Esophagus squamous epithelium (tissue), 5 donors: ENCODE data around the gene SPACA5. TPM values are rescaled to one million over a fixed set of nuclear protein-coding genes. Genes with fewer than 3 reads are reported as not detected.

Experiments used
- DNase-seq: peaks from one replicate; lab custom pipeline; 2025; lab: John Stamatoyannopoulos, UW
- H3K27ac ChIP-seq, 4 donors: fragments of 200-600 bp; sonication (generic); one replicate each; pipeline ENCODE4 v1.5.1; 2016 to 2019; ENCODE audit warnings: mild to moderate bottlenecking in 1 of 4
- H3K27me3 ChIP-seq, 4 donors: fragments of 200-600 bp; sonication (generic); 1 replicate in 3 of 4; 2 replicates in 1 of 4; pipeline versions ENCODE4 v1.5.1 to v1.6.0; 2017 to 2021; ENCODE audit warnings: antibody characterized with exemption in 1 of 4
- H3K36me3 ChIP-seq, 3 donors: fragments of 200-600 bp; sonication (generic); one replicate each; pipeline ENCODE4 v1.5.1; 2016 to 2019
- H3K4me1 ChIP-seq, 3 donors: fragments of 200-600 bp; sonication (generic); one replicate each; pipeline ENCODE4 v1.5.1; 2017 to 2019
- H3K4me3 ChIP-seq, 4 donors: fragments of 200-600 bp; sonication (generic); 1 replicate in 3 of 4; 2 replicates in 1 of 4; pipeline ENCODE4 v1.5.1; 2016 to 2019; ENCODE audit warnings: mild to moderate bottlenecking in 2 of 4, moderate library complexity in 1 of 4
- H3K9me3 ChIP-seq, 3 donors: fragments of 200-600 bp; sonication (generic); one replicate each; pipeline ENCODE4 v1.5.1; 2016 to 2019
- POLR2A ChIP-seq, 4 donors: fragments of 450-650 bp; IDR thresholded peaks; one replicate each; pipeline ENCODE4 v1.6.1; 2017; ENCODE audit warnings: antibody characterized with exemption in 4 of 4, mild to moderate bottlenecking in 4 of 4, moderate library complexity in 3 of 4
- WGBS, 2 donors: methylation state at CpG; one replicate each; pipeline ENCODE4 v1.1.5; 2018; 5-methylcytosine and 5-hydroxymethylcytosine counted together
- intact Hi-C: fragments of 100-400 bp; cut with DNase I; formaldehyde crosslinking; loops from one replicate; pipeline ENCODE4 v1.15.0; 2022
- total RNA-seq, 4 donors: library from RNA; depleted of rRNA; stranded (reverse); fragments of >200 nt; gene quantifications; one replicate each; pipeline ENCODE4 v1.1.0, GENCODE V29; 2016
- TF ChIP-seq, protein P1 (sequence below), 6 experiments: fragments of 450-650 bp in 4 of 6; fragments of 200-600 bp in 2 of 6; sonication (generic) in 2 of 6; IDR thresholded peaks; one replicate each; pipeline ENCODE4 v1.5.1; 2016 to 2019; ENCODE audit warnings: antibody characterized with exemption in 6 of 6, mild to moderate bottlenecking in 4 of 6, moderate library complexity in 4 of 6
- donor health status: DM: yes; HTN: yes; CAD: no.

Gene SPACA5
- total RNA-seq, 4 donors from 2014 or later, result not detected

DNA sequence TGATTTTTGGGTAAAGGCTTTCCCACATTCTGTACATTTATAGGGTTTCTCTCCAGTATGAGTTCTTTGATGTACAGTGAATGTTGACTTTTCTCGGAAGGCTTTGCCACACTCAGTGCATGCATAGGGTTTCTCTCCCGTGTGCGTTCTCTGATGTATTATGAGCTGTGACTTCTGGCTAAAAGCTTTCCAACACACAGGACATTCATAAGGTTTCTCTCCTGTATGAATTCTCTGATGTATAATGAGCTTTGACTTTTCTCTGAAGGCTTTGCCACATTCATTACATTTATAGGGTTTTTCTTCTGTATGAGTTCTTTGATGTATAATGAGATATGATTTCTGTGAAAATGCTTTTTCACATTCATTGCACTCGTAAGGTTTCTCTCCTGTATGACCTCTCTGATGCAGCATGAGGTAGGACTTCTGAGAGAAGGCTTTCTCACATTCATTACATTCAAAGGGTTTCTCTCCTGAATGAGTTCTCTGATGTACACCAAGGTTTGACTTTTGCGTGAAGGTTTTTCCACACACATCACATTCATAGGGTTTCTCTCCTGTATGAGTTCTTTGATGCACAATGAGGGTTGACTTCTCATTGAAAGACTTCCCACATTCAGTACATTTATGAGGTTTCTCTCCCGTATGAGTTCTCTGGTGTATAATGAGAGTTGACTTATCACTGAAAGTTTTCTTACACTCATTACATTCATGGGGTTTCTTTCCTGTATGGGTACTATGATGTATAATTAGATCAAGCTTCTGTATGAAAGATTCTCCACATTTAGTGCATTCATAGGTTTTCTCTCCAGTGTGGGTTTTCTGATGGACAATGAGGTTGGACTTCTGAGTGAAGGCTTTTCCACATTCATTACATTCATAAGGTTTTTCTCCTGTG, 30.3 kb upstream of the SPACA5 start:
- H3K4me1 ChIP-seq, result no peaks in the 10 kb centered on the region
- intact Hi-C loops, result no loop called here
- H3K4me3 ChIP-seq, result no peak overlapping the region
- H3K9me3 ChIP-seq, result peaks cover 0 to 76% (median 54%) of the 10 kb centered on the region in 3 donors
- peaks cover 0 to 52% (median 0%) of the 10 kb centered on the region in 3 donors for H3K36me3 ChIP-seq
- H3K27ac ChIP-seq, result no peak overlapping the region
- 89 to 98% methylated on average over 6 of the region's 6 CpGs for WGBS, 2 donors
- TF ChIP-seq POLR2A (IDR thresholded peaks at IDR 0.05), result no peak
- TF ChIP-seq, protein P1, sequence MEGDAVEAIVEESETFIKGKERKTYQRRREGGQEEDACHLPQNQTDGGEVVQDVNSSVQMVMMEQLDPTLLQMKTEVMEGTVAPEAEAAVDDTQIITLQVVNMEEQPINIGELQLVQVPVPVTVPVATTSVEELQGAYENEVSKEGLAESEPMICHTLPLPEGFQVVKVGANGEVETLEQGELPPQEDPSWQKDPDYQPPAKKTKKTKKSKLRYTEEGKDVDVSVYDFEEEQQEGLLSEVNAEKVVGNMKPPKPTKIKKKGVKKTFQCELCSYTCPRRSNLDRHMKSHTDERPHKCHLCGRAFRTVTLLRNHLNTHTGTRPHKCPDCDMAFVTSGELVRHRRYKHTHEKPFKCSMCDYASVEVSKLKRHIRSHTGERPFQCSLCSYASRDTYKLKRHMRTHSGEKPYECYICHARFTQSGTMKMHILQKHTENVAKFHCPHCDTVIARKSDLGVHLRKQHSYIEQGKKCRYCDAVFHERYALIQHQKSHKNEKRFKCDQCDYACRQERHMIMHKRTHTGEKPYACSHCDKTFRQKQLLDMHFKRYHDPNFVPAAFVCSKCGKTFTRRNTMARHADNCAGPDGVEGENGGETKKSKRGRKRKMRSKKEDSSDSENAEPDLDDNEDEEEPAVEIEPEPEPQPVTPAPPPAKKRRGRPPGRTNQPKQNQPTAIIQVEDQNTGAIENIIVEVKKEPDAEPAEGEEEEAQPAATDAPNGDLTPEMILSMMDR (IDR thresholded peaks at IDR 0.05), result no peak
- no peaks in the 10 kb centered on the region for H3K27me3 ChIP-seq
- no peak for DNase-seq

DNA sequence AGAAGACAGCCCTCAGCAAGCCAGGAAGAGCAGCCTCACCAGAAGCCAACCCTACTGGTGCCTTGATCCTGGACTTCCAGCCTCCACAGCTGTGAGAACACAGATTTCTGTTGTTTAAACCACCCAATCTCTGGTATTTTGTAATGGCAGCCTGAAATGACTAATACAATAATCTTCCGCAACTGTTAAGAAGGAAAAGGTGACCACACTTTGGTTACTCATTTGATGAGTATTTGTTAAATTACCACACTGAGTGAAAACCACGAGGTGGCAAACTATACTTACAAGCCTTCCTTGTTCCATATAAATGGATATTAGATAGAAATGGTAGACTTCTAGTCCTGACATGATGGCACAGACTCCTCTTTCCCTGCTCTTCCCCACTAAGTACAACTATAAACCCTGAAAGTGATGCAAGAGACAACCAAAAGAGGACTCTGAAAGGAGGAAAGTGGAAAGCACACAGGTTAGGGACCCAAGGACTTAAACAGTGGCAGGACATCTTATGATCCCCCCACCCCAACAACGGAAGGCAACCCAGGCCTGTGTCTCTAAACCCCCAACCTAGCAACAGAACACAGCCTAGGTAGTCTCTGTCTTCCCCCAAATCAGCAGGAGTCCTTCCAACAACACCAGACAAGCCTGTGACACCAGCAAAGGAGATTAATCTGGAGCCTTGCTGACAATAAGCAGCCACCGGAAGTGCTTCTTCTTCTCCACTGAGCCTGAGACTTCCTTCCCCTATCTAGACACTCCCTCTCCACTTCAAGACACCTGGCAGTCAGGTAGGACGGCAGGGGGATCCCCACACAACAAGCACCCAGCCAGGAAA, 15.3 kb upstream of the SPACA5 start:
- Histone ChIP-seq H3K36me3 (peaks cover 0 to 46% (median 0%) of the 10 kb centered on the region in 3 donors), H3K27ac (no peak overlapping the region), H3K4me3 (no peak overlapping the region), H3K4me1 (no peaks in the 10 kb centered on the region), H3K9me3 (peaks cover 0 to 3% (median 0%) of the 10 kb centered on the region in 3 donors), H3K27me3 (no peaks in the 10 kb centered on the region)
- TF ChIP-seq, protein P1 (IDR thresholded peaks at IDR 0.05), result no peak
- TF ChIP-seq POLR2A (IDR thresholded peaks at IDR 0.05), result no peak
- 51 to 56% methylated on average over 2 to 5 of the region's 5 CpGs for WGBS, 2 donors
- intact Hi-C loops, result no loop called here
- no peak for DNase-seq

DNA sequence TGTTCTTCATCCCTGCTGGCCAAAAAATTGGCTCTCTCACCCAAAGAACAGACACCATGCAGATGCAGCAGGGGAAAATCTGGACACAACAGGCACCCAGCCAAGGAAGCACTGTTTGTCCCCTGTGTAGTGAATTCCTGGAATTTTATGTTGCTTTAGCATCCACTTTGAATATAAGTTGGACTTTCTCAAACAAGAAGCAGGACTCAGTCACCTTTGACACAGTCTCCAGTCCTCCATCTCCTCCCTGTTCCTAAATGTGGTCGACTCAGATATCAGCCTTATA, 14.8 kb upstream of the SPACA5 start:
- no peak for DNase-seq
- Histone ChIP-seq H3K36me3 (peaks cover 0 to 46% (median 0%) of the 10 kb centered on the region in 3 donors), H3K4me3 (no peak overlapping the region), H3K9me3 (peaks cover 0 to 3% (median 0%) of the 10 kb centered on the region in 3 donors), H3K27ac (no peak overlapping the region), H3K4me1 (no peaks in the 10 kb centered on the region), H3K27me3 (no peaks in the 10 kb centered on the region)
- WGBS, 2 donors, result 88 to 100% methylated on average over 1 of the region's 1 CpG
- TF ChIP-seq POLR2A (IDR thresholded peaks at IDR 0.05), result no peak
- TF ChIP-seq, protein P1 (IDR thresholded peaks at IDR 0.05), result no peak
- intact Hi-C loops, result no loop called here

DNA sequence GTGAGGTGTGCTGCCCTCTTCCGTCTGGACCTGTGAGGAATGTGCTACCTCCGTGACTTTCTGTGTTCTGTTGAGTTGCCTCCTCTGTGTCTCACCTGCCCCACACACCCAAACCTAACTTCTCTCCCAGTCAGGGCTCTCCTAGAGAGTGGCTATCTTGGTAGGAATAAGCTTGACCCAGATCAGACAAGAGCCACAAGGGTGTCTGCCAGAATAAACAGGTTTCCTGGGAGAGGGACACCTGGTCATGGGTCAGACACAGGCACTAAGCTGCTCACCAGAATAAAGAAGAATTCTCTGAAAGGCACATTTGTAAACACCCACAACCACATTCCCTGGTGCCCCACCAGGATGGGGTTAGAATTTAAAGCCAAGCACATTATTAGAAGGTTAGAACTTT, 14.1 kb upstream of the SPACA5 start:
- intact Hi-C loops, result no loop called here
- 93 to 100% methylated on average over 2 of the region's 2 CpGs for WGBS, 2 donors
- H3K4me3 ChIP-seq, result no peak overlapping the region
- no peak overlapping the region for H3K27ac ChIP-seq
- no peak for DNase-seq
- H3K4me1 ChIP-seq, result no peaks in the 10 kb centered on the region
- peaks cover 0 to 3% (median 0%) of the 10 kb centered on the region in 3 donors for H3K9me3 ChIP-seq
- H3K36me3 ChIP-seq, result peaks cover 0 to 40% (median 0%) of the 10 kb centered on the region in 3 donors
- TF ChIP-seq, protein P1 (IDR thresholded peaks at IDR 0.05), result no peak
- TF ChIP-seq POLR2A (IDR thresholded peaks at IDR 0.05), result no peak
- H3K27me3 ChIP-seq, result no peaks in the 10 kb centered on the region

DNA sequence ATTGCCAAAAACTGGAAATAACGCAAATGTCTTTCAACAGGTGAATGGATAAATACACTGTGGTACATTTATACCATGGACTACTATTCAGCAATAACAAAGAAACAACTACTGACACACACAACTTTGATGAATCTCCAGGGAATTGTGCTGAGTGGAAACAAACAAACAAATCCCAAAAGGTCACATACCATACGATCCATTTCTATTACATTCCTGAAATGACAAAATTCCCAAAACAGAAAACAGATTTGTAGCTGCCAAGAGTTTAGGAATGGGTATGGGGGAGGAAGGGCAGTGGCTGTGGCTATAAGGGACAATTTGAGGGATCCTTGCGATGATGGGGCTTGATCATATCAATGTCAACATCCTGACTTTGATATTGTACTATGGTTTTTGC, 5.5 kb upstream of the SPACA5 start:
- no peaks in the 10 kb centered on the region for H3K9me3 ChIP-seq
- H3K27me3 ChIP-seq, result no peaks in the 10 kb centered on the region
- intact Hi-C loops, result no loop called here
- TF ChIP-seq POLR2A (IDR thresholded peaks at IDR 0.05), result no peak
- TF ChIP-seq, protein P1 (IDR thresholded peaks at IDR 0.05), result no peak
- WGBS, 2 donors, result 80 to 86% methylated on average over 3 of the region's 3 CpGs
- peaks cover 0 to 18% (median 0%) of the 10 kb centered on the region in 3 donors for H3K4me1 ChIP-seq
- H3K4me3 ChIP-seq, result no peak overlapping the region
- no peak for DNase-seq
- peaks cover 0 to 9% (median 0%) of the 10 kb centered on the region in 3 donors for H3K36me3 ChIP-seq
- H3K27ac ChIP-seq, result no peak overlapping the region
